Activated CD4-positive, alpha-beta T cell treated with anti-CD3 and anti-CD28 coated beads, Interleukin-2, Interleukin-4, amounts not matched to agents 100 ng/mL and 50 ng/mL, durations not matched to agents 16 hours and 8 hours (primary cell): ENCODE data around the gene BRWD1.

ENCODE experiments used
- DNase-seq: peaks from one replicate; pipeline ENCODE4 v3.0.0-alpha.2; 2020; ENCODE audit warnings: low spot score

BRWD1 gene

GRCh38 chr21:39327727-39328126 lies 14.3 kb upstream of the BRWD1 start:
- no peak for DNase-seq

GRCh38 chr21:39326607-39327307 lies 13.3 kb upstream of the BRWD1 start:
- no peak for DNase-seq

GRCh38 chr21:39325458-39325857 lies 12.0 kb upstream of the BRWD1 start:
- no peak for DNase-seq

GRCh38 chr21:39321424-39321823 lies 8.0 kb upstream of the BRWD1 start:
- no peak for DNase-seq

- DNase-seq: no peak
These were observed 6.4 kb upstream of the BRWD1 start for GRCh38 chr21:39319814-39320332.

GRCh38 chr21:39319251-39319756 lies 5.9 kb upstream of the BRWD1 start:
- DNase-seq: no peak

GRCh38 chr21:39318091-39318959 lies 4.9 kb upstream of the BRWD1 start:
- no peak for DNase-seq

GRCh38 chr21:39317134-39318090 lies 4.0 kb upstream of the BRWD1 start:
- DNase-seq: no peak

GRCh38 chr21:39316729-39317128 lies 3.3 kb upstream of the BRWD1 start:
- DNase-seq: no peak

- peak; percentile 81 for DNase-seq
These were observed 2.4 kb upstream of the BRWD1 start for GRCh38 chr21:39315603-39316445.

GRCh38 chr21:39314143-39315027 lies 953 bp upstream of the BRWD1 start:
- peak; percentile 76 for DNase-seq

- DNase-seq: no peak
These were observed 326 bp downstream of the BRWD1 start for GRCh38 chr21:39313042-39313570.

GRCh38 chr21:39312112-39313041 lies 1.1 kb downstream of the BRWD1 start:
- peak; percentile 93 for DNase-seq

- DNase-seq: no peak
These were observed 2.3 kb downstream of the BRWD1 start for GRCh38 chr21:39311164-39311563.

GRCh38 chr21:39307466-39307865 lies 6.0 kb downstream of the BRWD1 start:
- no peak for DNase-seq

GRCh38 chr21:39300587-39300986 lies 12.8 kb downstream of the BRWD1 start:
- DNase-seq: no peak

- no peak for DNase-seq
These were observed 16.5 kb downstream of the BRWD1 start for GRCh38 chr21:39296891-39297290.

GRCh38 chr21:39288987-39289386 lies 24.4 kb downstream of the BRWD1 start:
- DNase-seq: no peak
